ENCODE measurements around the gene PRR7. TPM values are rescaled to one million over a fixed set of nuclear protein-coding genes. Genes with fewer than 3 reads are reported as not detected.

PRR7 gene
- total and polyA plus RNA-seq, 2 of the 4 experiments (the other 2 are of a cell fraction), result 1.1 to 10.1 TPM

GRCh38 chr5:177478711-177479646, 32.4 kb downstream of the PRR7 start:
- no peak overlapping the region for H2AFZ ChIP-seq (replicated peaks; ENCODE audit: low read length, poor library complexity)
- peaks cover 59% of the 10 kb centered on the region for H4K20me1 ChIP-seq (ENCODE audit: insufficient read depth, low read length)
- H2BK5ac ChIP-seq (ENCODE audit: low read depth, low read length, poor library complexity, severe bottlenecking), result peak overlapping the region; percentile 40
- no peak overlapping the region for H3K56ac ChIP-seq (ENCODE audit: extremely low read depth, insufficient read depth, low read length)
- peaks cover 24% of the 10 kb centered on the region for H3K4me1 ChIP-seq (ENCODE audit: control insufficient read depth, insufficient read depth, low read length)
- TF ChIP-seq FOS (IDR thresholded peaks at IDR 0.05; ENCODE audit: low read depth, low read length) (no peak), MXI1 (IDR thresholded peaks at IDR 0.05; ENCODE audit: borderline replicate concordance, low read depth, low read length) (no peak), CEBPB (IDR thresholded peaks at IDR 0.05; ENCODE audit: low read depth, low read length) (peak; percentile 96), RFX5 (IDR thresholded peaks at IDR 0.05; ENCODE audit: low read depth, low read length) (no peak), MAZ (IDR thresholded peaks at IDR 0.05; ENCODE audit: borderline replicate concordance, low read depth, low read length) (peak; percentile 26; the same call in 1 of the 2 replicates), RAD21 (IDR thresholded peaks at IDR 0.05; ENCODE audit: low read length) (no peak), POLR2A (IDR thresholded peaks at IDR 0.05; ENCODE audit: low read depth, low read length) (peak; percentile 29; the same call in 1 of the 2 replicates), USF2 (IDR thresholded peaks at IDR 0.05; ENCODE audit: low read depth, low read length) (0 out of 2 replicates have a peak, but pooled peaks have one; percentile 2)
- 0 out of 2 replicates have a peak overlapping the region, but pooled peaks have one; percentile 3 for H4K5ac ChIP-seq (ENCODE audit: low read depth, low read length)
- H2BK120ac ChIP-seq (ENCODE audit: low read depth, low read length), result 0 out of 2 replicates have a peak overlapping the region, but pooled peaks have one; percentile 32
- dilution Hi-C loops (cut with HindIII; ENCODE audit: low sequenced_read_pairs, unreplicated experiment), result no loop called here
- no peak overlapping the region for H3K18ac ChIP-seq (ENCODE audit: low read depth, low read length)
- intact Hi-C loops (cut with micrococcal nuclease), result no loop called here
- peaks cover 3 to 28% of the 10 kb centered on the region in 2 experiments for H3K79me1 ChIP-seq (ENCODE audit: low read depth in 1 of 2, low read length in 2 of 2)
- H3K9me1 ChIP-seq (ENCODE audit: insufficient read depth, low read length), result peaks cover 13% of the 10 kb centered on the region
- peak; percentile 2 for ATAC-seq (ENCODE audit: low read depth)
- H2BK15ac ChIP-seq (ENCODE audit: low read depth, low read length), result no peak overlapping the region
- H3K27me3 ChIP-seq (ENCODE audit: control insufficient read depth, insufficient read depth, low read length), result no peaks in the 10 kb centered on the region
- no peak overlapping the region for H3K4me3 ChIP-seq (ENCODE audit: insufficient read depth, low read depth, low read length)
- H3K9me3 ChIP-seq (ENCODE audit: control insufficient read depth, insufficient read depth, low read length), result no peaks in the 10 kb centered on the region
- WGBS, 2 experiments (ENCODE audit: extremely low coverage in 2 of 2, insufficient read length in 1 of 2), result 40% methylated on average over 12 of the region's 18 CpGs; no CpG with 5 or more reads in 1 of the 2 experiments
- POLR2A ChIA-PET (ENCODE audit: unreplicated experiment), result interaction anchor here (1.0 kb wide), 1 partner anchor 19 kb away, joined by 3 read pairs; the partner anchor contains the start of gene PDLIM7
- peak overlapping the region; percentile 28; the same call in 1 of the 2 replicates for H3K27ac ChIP-seq (ENCODE audit: insufficient read depth, low read length)
- no peak overlapping the region for H3K9ac ChIP-seq (ENCODE audit: low read depth, low read length)
- H4K91ac ChIP-seq (ENCODE audit: insufficient read depth, low read depth, low read length), result peak overlapping the region; percentile 5; the same call in 1 of the 2 replicates
- H3K4ac ChIP-seq (ENCODE audit: low read depth, low read length), result peak overlapping the region; percentile 43
- no peak overlapping the region for H3K4me2 ChIP-seq (ENCODE audit: low read depth, low read length)
- CTCF ChIA-PET, result no interaction called here
- peaks cover 36% of the 10 kb centered on the region for H3K36me3 ChIP-seq (ENCODE audit: control insufficient read depth, insufficient read depth, low read length)
- H2AK9ac ChIP-seq (replicated peaks; ENCODE audit: low read depth, low read length, poor library complexity), result peak overlapping the region; percentile 74
- H3K14ac ChIP-seq (replicated peaks; ENCODE audit: low read depth, low read length), result peak overlapping the region; percentile 16; the same call in 1 of the 2 replicates
- H2BK20ac ChIP-seq (ENCODE audit: low read depth, low read length), result no peak overlapping the region; the same call in 1 of the 2 replicates
- in situ Hi-C loops (cut with MboI; ENCODE audit: low sequenced_read_pairs), result no loop called here
- H2AK5ac ChIP-seq (ENCODE audit: low read depth, low read length), result peak overlapping the region; percentile 49; the same call in 1 of the 2 replicates
- BruUV-seq (replicated peaks), result no TSS peak
- DNase-seq, result peak; percentile 66
- peak overlapping the region; percentile 21; the same call in 1 of the 2 replicates for H3K23ac ChIP-seq (ENCODE audit: low read depth, low read length)
- H4K8ac ChIP-seq (ENCODE audit: low read depth in 2 of 2, low read length in 2 of 2), result peak overlapping the region; percentile 7 to 44; a peak in 2 of 4 replicates

All from IMR-90 (cell line).